Measurements from ENCODE around the gene FCRL4.
"Not testable (repeated sequence)": the region's sequence is repeated elsewhere in the genome, so short reads cannot be mapped to it uniquely, and the experiment has no call there.

The FCRL4 gene

DNA sequence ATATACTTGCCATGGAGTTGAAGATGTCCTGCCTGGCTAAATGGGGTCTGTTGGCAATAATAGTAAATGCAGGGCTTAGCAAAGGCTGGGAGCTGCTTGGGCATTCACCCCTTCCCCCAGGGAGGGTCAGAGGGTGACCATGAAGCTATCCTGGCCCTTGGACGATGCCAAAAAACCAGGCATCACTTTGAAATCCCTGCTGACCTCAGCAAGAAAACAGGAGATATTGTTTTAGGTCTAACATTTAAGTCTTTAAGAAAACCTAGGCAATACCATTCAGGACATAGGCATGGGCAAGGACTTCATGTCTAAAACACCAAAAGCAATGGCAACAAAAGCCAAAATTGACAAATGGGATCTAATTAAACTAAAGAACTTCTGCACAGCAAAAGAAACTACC lies 49.8 kb downstream of the FCRL4 start:
- not testable (repeated sequence) for DNase-seq

DNA sequence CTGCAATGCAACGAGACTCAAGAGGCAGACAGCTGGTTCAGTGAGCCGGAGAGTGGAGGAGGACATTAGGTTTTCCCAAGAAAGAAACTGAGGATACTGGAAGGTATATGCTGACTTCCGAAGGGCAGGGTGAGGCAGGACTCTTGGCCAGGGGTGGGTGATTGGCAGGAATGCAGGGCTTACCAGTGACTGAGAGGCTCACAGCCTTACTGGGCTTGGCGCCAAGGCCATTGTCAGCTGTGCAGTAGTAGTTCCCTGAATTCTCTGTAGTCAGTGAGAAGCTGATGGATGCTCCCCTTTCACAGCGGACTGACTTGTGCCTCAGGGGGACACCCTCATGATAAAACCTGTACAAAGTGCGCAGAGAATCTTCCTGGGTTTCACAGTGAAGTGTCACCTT lies 55.2 kb downstream of the FCRL4 start:
- no peak for DNase-seq

DNA sequence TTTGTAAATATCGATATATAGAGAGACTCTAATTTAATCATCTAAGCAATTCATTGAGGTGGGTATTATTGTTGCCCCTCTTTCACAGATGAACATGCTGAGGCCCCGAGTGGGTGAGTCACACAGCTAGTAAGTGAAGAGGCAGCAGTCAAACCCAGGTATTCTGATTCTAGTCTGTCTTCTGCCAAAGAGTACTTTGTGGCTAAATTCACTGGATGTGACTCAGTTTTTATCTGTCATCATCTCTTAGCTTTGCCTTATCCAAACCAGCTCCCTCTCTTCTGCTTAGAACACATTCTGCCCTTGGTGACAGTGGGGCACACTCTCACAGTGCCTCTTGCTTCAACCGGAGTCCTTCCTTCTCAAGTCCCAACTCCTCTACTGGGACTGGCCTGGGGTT lies 57.0 kb downstream of the FCRL4 start:
- no peak for DNase-seq

DNA sequence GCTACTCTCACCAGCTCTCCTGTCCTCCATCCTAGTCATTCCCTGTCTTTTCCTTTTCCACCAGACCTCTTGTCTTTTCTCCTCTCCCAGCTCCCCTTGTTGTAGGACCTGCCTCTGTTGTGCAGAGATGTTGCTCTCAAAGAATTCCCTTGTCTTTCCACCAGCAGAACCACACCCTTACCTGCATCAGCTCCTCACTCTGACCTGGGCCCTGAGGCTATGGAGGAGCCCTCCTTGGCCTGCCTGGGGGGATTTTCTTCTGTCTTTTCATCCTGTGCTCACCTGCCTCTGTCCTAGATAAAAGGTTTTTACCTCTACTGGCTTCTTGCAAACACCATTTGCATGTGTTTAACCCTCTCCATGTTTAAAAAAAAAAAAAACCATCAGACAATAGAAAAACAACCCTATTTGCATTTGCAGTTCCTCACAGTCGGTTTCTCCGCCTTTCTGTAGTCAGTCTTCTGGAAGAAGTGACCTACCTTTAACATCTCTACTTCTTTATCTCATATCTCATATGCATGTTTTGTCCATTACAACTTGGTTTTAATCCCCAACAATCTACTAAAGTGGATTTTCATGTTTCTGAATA lies 57.6 kb downstream of the FCRL4 start:
- no peak for DNase-seq

DNA sequence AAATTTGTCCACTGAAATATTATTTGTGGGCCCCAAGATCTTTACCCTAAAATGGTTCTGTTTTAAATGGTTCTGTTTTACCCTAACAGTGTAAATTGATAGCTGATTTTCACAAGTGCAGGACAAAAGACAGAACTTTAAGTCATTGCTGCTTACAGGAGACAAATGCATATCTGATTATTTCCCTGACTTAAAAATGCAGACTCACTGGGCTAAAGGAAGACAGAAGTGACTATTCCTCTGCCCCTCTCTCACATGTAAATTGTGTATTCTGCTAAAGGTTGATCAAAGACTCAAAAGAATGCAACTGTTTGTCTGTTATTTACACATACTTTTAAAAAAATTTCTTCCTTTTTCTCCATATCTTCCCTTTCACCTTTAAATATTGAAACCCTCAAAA lies 58.3 kb downstream of the FCRL4 start:
- no peak for DNase-seq

DNA sequence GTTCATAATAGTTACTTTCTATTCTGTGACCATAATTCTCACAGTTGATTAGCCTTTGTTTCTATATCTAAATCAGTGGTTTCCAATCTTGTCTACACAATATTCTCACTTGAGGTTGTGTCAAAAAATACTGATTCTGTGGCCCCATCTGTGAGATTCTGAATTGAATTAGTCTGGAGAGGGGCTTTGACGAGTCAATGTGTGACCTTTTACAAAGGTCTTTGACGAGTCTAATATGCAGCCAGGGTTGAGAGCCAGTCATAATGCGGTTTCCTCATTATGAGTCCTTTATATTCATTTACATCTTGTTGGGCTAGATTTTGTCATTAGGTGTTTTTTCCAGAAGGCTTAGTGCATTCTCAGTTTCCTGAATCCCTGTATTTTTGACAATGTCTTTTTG lies 65.3 kb downstream of the FCRL4 start:
- no peak for DNase-seq

DNA sequence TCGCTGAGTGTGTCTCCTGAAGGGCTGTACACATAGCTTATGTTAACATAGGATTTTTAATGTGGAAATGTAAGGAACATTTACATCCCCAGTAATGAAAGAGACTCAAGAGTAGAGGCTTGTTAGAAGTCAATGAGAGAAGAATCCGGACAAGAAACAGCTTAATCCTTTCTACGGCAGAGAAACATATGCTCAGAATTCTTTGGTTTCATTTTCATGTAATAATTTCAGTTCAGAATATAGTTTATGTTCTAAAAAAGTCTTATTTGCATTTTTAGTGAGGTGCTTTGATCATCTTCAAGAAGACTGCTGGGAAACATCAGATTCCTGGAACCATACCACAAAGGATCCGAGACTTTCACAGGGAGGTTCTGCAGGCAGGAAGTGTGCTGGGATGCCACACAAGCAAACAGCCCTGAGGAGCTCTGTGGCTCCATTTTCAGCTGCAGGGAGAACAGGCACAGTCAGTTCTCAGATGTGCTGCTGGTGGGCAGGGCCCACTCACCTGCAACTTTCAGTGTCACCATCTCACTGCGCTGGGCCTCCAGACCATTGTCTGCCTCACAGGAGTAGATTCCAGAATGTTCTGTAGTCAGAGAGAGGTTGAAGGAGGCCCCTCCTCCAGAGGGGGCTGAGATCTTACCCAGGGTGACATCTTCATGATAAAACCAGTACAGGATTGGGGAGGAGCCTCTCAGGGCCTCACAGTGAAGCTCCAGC lies 74.0 kb downstream of the FCRL4 start:
- no peak for DNase-seq

Data from amniotic stem cell (primary cell).